Body of pancreas (tissue), 4 donors: ENCODE data around the gene KCNK10.

Source experiments
- POLR2A ChIP-seq, 3 donors: fragments of 450-650 bp; IDR thresholded peaks; one replicate each; pipeline ENCODE4 v1.6.1; 2016; ENCODE audit warnings: antibody characterized with exemption in 3 of 3, mild to moderate bottlenecking in 2 of 3
- TF ChIP-seq, protein P1 (sequence below), 7 experiments: fragments of 450-650 bp in 4 of 7; fragments of 200-600 bp in 3 of 7; sonication (generic) in 3 of 7; IDR thresholded peaks; one replicate each; pipeline ENCODE4 v1.5.1; 2016 to 2019; ENCODE audit warnings: antibody characterized with exemption in 7 of 7

DNA sequence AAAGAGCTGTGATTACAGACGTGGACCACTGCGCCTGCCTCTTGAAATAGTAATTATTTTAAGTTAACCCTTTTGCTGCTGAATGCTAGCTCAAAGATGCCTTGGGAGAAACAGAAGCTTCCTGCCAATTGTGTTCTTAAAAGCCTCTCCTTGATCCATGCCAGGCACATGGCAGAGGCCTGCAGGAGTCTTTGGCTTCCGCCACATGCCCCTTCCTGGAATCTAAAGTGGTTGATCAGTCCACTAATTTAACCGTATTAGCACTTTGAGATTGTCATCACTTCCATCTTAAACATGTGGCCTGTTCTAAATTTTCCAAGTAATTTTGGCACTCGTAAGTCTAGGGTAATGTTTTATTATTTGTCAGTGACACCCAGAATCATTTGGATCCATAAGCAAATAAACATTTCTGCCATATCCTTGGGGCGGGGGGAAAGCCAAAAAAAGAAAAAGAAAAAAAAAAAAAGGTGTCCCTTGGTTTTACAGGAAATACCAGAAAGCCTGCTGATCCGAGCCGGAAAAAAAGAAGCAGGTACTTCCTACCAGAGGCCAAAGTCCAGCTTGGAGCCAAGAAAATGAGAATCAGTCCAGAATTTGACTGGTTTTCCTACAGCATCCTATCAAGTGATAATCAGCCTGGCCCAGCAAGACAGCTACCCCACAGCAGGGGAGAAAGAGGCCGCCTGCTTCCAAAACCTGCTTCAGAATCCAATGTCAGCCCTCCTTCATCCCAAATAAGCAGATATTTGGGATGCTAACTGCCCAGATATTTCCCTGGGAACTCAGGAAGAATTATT, 104.8 kb downstream of the KCNK10 start:
- TF ChIP-seq, protein P1, sequence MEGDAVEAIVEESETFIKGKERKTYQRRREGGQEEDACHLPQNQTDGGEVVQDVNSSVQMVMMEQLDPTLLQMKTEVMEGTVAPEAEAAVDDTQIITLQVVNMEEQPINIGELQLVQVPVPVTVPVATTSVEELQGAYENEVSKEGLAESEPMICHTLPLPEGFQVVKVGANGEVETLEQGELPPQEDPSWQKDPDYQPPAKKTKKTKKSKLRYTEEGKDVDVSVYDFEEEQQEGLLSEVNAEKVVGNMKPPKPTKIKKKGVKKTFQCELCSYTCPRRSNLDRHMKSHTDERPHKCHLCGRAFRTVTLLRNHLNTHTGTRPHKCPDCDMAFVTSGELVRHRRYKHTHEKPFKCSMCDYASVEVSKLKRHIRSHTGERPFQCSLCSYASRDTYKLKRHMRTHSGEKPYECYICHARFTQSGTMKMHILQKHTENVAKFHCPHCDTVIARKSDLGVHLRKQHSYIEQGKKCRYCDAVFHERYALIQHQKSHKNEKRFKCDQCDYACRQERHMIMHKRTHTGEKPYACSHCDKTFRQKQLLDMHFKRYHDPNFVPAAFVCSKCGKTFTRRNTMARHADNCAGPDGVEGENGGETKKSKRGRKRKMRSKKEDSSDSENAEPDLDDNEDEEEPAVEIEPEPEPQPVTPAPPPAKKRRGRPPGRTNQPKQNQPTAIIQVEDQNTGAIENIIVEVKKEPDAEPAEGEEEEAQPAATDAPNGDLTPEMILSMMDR (IDR thresholded peaks at IDR 0.05), result no peak
- no peak for TF ChIP-seq POLR2A (IDR thresholded peaks at IDR 0.05)
